Thyroid gland (tissue), 4 donors: Measurements from ENCODE around the gene BEAN1.

Source experiments
- POLR2A ChIP-seq, 2 donors: fragments of 450-650 bp; IDR thresholded peaks; one replicate each; pipeline ENCODE4 v1.6.1; 2017; ENCODE audit warnings: antibody characterized with exemption in 2 of 2, mild to moderate bottlenecking in 2 of 2, moderate library complexity in 1 of 2
- TF ChIP-seq, protein P1 (sequence below), 6 experiments: fragments of 200-600 bp in 3 of 6; fragments of 450-650 bp in 3 of 6; sonication (generic) in 3 of 6; IDR thresholded peaks; one replicate each; pipeline ENCODE4 v1.5.1; 2016 to 2019; ENCODE audit warnings: antibody characterized with exemption in 6 of 6, mild to moderate bottlenecking in 2 of 6, inconsistent platforms in 1 of 6, moderate library complexity in 1 of 6

DNA sequence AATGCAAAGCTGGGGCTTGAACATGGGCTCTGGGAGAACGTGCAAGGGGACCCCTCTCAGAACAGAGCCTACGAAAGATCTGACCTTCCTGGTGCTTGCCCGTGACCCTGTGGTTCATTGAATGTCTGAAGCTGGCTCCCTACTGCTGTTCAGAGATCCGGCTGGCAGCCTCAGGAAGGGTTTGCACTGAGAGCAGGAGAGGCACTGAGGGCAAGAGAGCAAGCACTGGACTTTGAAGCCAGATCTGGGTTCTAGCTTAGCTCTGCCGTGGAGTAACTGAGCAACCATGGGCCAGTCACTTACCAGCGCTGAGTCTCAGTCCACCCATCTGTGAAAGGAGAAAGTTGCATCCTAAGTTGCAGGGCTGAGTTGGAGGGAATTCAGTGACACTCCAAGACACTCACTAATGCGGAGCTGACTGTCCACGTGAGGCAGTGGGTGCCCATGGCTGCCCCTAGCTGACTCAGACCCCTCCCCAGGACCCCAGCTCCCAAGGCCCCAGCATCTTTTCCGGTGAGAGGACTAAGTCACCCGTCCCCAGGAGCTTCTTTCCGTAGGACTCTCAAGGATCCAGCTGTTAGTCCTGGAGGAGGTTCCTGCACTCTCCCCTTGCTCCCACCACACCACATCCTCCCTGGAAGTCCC, 41.3 kb downstream of the BEAN1 start:
- TF ChIP-seq, protein P1, sequence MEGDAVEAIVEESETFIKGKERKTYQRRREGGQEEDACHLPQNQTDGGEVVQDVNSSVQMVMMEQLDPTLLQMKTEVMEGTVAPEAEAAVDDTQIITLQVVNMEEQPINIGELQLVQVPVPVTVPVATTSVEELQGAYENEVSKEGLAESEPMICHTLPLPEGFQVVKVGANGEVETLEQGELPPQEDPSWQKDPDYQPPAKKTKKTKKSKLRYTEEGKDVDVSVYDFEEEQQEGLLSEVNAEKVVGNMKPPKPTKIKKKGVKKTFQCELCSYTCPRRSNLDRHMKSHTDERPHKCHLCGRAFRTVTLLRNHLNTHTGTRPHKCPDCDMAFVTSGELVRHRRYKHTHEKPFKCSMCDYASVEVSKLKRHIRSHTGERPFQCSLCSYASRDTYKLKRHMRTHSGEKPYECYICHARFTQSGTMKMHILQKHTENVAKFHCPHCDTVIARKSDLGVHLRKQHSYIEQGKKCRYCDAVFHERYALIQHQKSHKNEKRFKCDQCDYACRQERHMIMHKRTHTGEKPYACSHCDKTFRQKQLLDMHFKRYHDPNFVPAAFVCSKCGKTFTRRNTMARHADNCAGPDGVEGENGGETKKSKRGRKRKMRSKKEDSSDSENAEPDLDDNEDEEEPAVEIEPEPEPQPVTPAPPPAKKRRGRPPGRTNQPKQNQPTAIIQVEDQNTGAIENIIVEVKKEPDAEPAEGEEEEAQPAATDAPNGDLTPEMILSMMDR (IDR thresholded peaks at IDR 0.05), result no peak
- TF ChIP-seq POLR2A (IDR thresholded peaks at IDR 0.05), result no peak
